Lung microvascular endothelial cell (primary cell): ENCODE data around the gene PLPP3. TPM values are rescaled to one million over a fixed set of nuclear protein-coding genes. Genes with fewer than 3 reads are reported as not detected.

ENCODE experiments used
- total RNA-seq: library from RNA; depleted of rRNA; stranded (reverse); fragments of >200 nt; gene quantifications from 2 replicates; pipeline ENCODE4 v1.2.1, GENCODE V29; 2014

PLPP3 gene
- total RNA-seq, 1 donor from 2014 or later: 58.1 TPM

Other genes with a start within 250 kb of the PLPP3 start
- gene PRKAA2, start 65.8 kb upstream of the PLPP3 start, total RNA-seq: 1.7 and 4.0 TPM in 2 replicates
- gene FYB2, start 239.8 kb upstream of the PLPP3 start, total RNA-seq: not detected in 2 replicates